ENCODE data around the gene GALM.
A peak's percentile ranks its signal among the peaks of the same experiment; 100 is the strongest.

Gene GALM

DNA sequence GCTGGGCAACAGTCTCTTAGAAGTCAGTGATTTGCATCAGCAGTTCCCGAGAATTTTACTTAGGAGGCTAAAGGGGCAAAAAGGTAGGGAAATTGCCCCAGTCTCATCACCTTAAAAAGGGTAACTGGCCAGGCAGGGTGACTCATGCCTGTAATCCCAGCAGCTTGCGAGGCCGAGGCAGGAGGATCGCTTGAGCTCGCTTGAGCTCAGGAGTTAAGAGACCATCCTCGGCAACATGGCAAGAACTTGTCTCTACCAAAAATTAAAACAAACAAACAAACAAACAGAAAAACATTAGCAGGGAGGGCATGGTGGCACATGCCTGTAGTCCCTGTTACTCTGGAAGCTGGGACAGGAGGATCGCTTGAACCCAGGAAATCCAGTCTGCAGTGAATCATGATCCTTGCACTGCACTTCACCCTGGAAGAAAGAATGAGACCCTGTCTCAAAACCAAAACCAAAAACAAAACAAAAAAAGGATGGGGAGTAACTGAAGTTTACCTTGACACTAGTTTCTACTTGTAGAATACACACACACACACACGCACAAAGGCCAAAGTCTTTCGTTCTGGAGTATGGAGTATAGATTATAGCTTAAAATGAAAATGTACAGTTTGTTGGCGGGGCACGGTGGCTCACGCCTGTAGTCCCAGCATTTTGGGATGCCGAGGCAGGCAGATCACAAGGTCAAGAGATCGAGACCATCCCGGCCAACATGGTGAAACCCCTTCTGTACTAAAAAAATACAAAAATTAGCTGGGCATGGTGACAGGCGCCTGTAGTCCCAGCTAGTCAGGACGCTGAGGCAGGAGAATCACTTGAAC, 109.4 kb downstream of the GALM start:
- no peak for DNase-seq (ENCODE audit: low read depth, low spot score)
- H3K4me3 ChIP-seq (ENCODE audit: low read depth, low read length) = no peak overlapping the region
- in situ Hi-C loops (cut with HindIII; ENCODE audit: low sequenced_read_pairs) = no loop called here

GRCh38 chr2:38775921-38776225, 110.0 kb downstream of the GALM start:
- no peak for DNase-seq (ENCODE audit: low read depth, low spot score)
- TF ChIP-seq, protein P1, sequence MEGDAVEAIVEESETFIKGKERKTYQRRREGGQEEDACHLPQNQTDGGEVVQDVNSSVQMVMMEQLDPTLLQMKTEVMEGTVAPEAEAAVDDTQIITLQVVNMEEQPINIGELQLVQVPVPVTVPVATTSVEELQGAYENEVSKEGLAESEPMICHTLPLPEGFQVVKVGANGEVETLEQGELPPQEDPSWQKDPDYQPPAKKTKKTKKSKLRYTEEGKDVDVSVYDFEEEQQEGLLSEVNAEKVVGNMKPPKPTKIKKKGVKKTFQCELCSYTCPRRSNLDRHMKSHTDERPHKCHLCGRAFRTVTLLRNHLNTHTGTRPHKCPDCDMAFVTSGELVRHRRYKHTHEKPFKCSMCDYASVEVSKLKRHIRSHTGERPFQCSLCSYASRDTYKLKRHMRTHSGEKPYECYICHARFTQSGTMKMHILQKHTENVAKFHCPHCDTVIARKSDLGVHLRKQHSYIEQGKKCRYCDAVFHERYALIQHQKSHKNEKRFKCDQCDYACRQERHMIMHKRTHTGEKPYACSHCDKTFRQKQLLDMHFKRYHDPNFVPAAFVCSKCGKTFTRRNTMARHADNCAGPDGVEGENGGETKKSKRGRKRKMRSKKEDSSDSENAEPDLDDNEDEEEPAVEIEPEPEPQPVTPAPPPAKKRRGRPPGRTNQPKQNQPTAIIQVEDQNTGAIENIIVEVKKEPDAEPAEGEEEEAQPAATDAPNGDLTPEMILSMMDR (IDR thresholded peaks at IDR 0.05; ENCODE audit: low read depth, low read length) = no peak
- no peak overlapping the region for H3K4me3 ChIP-seq (ENCODE audit: low read depth, low read length)
- in situ Hi-C loops (cut with HindIII; ENCODE audit: low sequenced_read_pairs) = no loop called here

More for the DNA sequence above, 109.4 kb downstream of the GALM start:
- TF ChIP-seq, protein P1 (IDR thresholded peaks at IDR 0.05; ENCODE audit: low read depth, low read length) = no peak

DNA sequence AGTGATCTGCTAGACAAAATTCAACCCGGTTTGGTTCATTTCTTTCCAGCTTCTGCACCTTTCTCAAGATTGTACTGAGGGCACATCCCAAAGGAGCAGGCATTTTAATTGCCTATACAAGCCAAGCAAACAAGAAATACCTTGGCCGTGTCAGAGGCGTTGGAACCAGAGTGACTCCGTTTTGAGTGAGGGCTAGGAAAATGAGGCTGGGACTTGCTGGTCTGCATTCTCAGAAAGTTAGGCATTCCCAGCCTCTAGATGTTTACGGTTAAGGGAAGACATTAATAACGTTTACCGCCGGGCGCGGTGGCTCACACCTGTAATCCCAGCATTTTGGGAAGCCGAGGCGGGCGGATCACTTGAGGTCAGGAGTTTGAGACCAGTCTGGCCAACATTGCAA, 110.6 kb downstream of the GALM start:
- DNase-seq (ENCODE audit: low read depth, low spot score) = no peak
- no peak overlapping the region for H3K4me3 ChIP-seq (ENCODE audit: low read depth, low read length)
- in situ Hi-C loops (cut with HindIII; ENCODE audit: low sequenced_read_pairs) = no loop called here
- TF ChIP-seq, protein P1 (IDR thresholded peaks at IDR 0.05; ENCODE audit: low read depth, low read length) = no peak

DNA sequence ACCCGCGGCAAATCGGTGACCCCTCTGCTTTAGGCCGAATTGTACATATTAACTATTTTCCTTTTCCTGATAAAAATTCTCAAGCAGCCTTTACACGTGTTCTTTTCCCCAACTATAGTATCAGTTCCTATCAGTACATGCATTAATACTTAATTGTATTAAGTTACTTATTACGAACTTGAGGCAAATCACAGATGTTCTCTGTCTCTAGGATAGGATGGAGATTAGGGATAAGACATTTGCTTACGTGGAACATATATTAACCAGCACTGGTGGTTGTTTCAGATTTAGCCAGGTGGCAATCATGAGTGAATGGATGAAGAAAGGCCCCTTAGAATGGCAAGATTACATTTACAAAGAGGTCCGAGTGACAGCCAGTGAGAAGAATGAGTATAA, 112.8 kb downstream of the GALM start:
- TF ChIP-seq, protein P1 (IDR thresholded peaks at IDR 0.05; ENCODE audit: low read depth, low read length) = no peak
- in situ Hi-C loops (cut with HindIII; ENCODE audit: low sequenced_read_pairs) = no loop called here
- DNase-seq (ENCODE audit: low read depth, low spot score) = no peak

GRCh38 chr2:38783586-38783985, 117.7 kb downstream of the GALM start:
- TF ChIP-seq, protein P1 (IDR thresholded peaks at IDR 0.05; ENCODE audit: low read depth, low read length) = no peak
- H3K4me3 ChIP-seq (ENCODE audit: low read depth, low read length) = no peak overlapping the region
- in situ Hi-C loops (cut with HindIII; ENCODE audit: low sequenced_read_pairs) = no loop called here
- DNase-seq (ENCODE audit: low read depth, low spot score) = no peak

More for the DNA sequence above, 112.8 kb downstream of the GALM start:
- peak overlapping the region; percentile 73 for H3K4me3 ChIP-seq (ENCODE audit: low read depth, low read length)

Measured in astrocyte of the spinal cord (primary cell).